GM23248 (cell line): ENCODE results near the gene DMWD.

Experiments used
- EZH2 ChIP-seq: fragments of 200-600 bp; sonication (generic); IDR thresholded peaks from 2 replicates; pipeline ENCODE4 v1.6.1; 2018; ENCODE audit warnings: antibody characterized with exemption, mild to moderate bottlenecking; ENCODE audit not compliant: insufficient read depth, poor library complexity, severe bottlenecking
- EZH2phosphoT487 ChIP-seq: fragments of 200-600 bp; sonication (generic); IDR thresholded peaks from 2 replicates; pipeline ENCODE4 v1.6.1; 2018; ENCODE audit warnings: antibody characterized with exemption, moderate library complexity, mild to moderate bottlenecking, low read depth; ENCODE audit not compliant: insufficient read depth

GRCh38 chr19:45793178-45793564, 526 bp upstream of the DMWD start:
- TF ChIP-seq EZH2, result no peak
- no peak for TF ChIP-seq EZH2phosphoT487
